Hepatocyte (in vitro differentiated cells): ENCODE data around the gene RAP1GDS1. TPM values are rescaled to one million over a fixed set of nuclear protein-coding genes. Genes with fewer than 3 reads are reported as not detected.
A peak's percentile ranks its signal among the peaks of the same experiment; 100 is the strongest.

ENCODE experiments used
- DNase-seq: peaks from one replicate; pipeline ENCODE4 v3.0.0-alpha.2; 2016; ENCODE audit warnings: low spot score
- H2AFZ ChIP-seq: fragments of 200-600 bp; sonication (generic); 2 replicates; pipeline ENCODE4 v1.6.0; 2016; ENCODE audit warnings: antibody characterized with exemption, mild to moderate bottlenecking
- H3K27ac ChIP-seq: fragments of 200-600 bp; sonication (generic); 2 replicates; pipeline ENCODE4 v1.5.1; 2016; ENCODE audit warnings: mild to moderate bottlenecking
- H3K27me3 ChIP-seq: fragments of 200-600 bp; sonication (generic); 2 replicates; pipeline ENCODE4 v1.6.1; 2016
- H3K36me3 ChIP-seq: fragments of 200-600 bp; sonication (generic); replicated peaks from 2 replicates; pipeline ENCODE4 v1.5.1; 2016; ENCODE audit warnings: low read depth; ENCODE audit not compliant: insufficient read depth
- H3K4me1 ChIP-seq: fragments of 200-600 bp; sonication (generic); 2 replicates; pipeline ENCODE4 v1.5.1; 2016; ENCODE audit warnings: mild to moderate bottlenecking, moderate library complexity; ENCODE audit not compliant: insufficient read depth
- H3K4me2 ChIP-seq: fragments of 200-600 bp; sonication (generic); 2 replicates; pipeline ENCODE4 v1.6.0; 2016
- H3K4me3 ChIP-seq: fragments of 200-600 bp; sonication (generic); 2 replicates; pipeline ENCODE4 v1.5.1; 2016; ENCODE audit warnings: mild to moderate bottlenecking
- H3K79me2 ChIP-seq: fragments of 200-600 bp; sonication (generic); 2 replicates; pipeline ENCODE4 v1.6.0; 2017; ENCODE audit warnings: mild to moderate bottlenecking
- H3K9me2 ChIP-seq: fragments of 200-600 bp; sonication (generic); replicated peaks from 2 replicates; pipeline ENCODE4 v1.6.0; 2017; ENCODE audit warnings: mild to moderate bottlenecking; ENCODE audit not compliant: insufficient read depth
- H3K9me3 ChIP-seq: fragments of 200-600 bp; sonication (generic); 2 replicates; pipeline ENCODE4 v1.5.1; 2016; ENCODE audit warnings: low read depth, mild to moderate bottlenecking
- H4K20me1 ChIP-seq: fragments of 200-600 bp; sonication (generic); 2 replicates; pipeline ENCODE4 v1.6.0; 2016; ENCODE audit warnings: mild to moderate bottlenecking; ENCODE audit not compliant: insufficient read depth, poor library complexity, severe bottlenecking
- EZH2 ChIP-seq: fragments of 200-600 bp; sonication (generic); IDR thresholded peaks from 2 replicates; pipeline ENCODE4 v1.6.1; 2016; ENCODE audit warnings: antibody characterized with exemption, mild to moderate bottlenecking, borderline replicate concordance
- EZH2phosphoT487 ChIP-seq: fragments of 200-600 bp; sonication (generic); IDR thresholded peaks from one replicate; pipeline ENCODE4 v1.6.1; 2018; ENCODE audit warnings: antibody characterized with exemption, mild to moderate bottlenecking, low read depth, moderate library complexity; ENCODE audit not compliant: unreplicated experiment, severe bottlenecking
- WGBS: methylation state at CpG from one replicate; pipeline ENCODE4 v1.1.6; 2016; ENCODE audit warnings: low lambda C conversion rate; ENCODE audit errors: missing lambda C conversion rate; 5-methylcytosine and 5-hydroxymethylcytosine counted together
- polyA plus RNA-seq: library from polyadenylated mRNA; unstranded; fragments of >200 nt; fragmentation: Nextera tagmentation; extraction: Ambion mirVana; gene quantifications from 2 replicates; pipeline ENCODE4 v1.2.1, GENCODE V29; 2016
- total RNA-seq: library from RNA; depleted of rRNA; stranded (reverse); fragments of >200 nt; gene quantifications from 2 replicates; pipeline ENCODE4 v1.2.3, GENCODE V29; 2014
- TF ChIP-seq, protein P1 (sequence below): fragments of 200-600 bp; sonication (generic); IDR thresholded peaks from 2 replicates; pipeline ENCODE4 v1.5.1; 2016; ENCODE audit warnings: antibody characterized with exemption, mild to moderate bottlenecking; ENCODE audit not compliant: poor library complexity

Gene RAP1GDS1
- total and polyA plus RNA-seq, 2 experiments from 2014 or later: 25.3 to 42.7 TPM

DNA sequence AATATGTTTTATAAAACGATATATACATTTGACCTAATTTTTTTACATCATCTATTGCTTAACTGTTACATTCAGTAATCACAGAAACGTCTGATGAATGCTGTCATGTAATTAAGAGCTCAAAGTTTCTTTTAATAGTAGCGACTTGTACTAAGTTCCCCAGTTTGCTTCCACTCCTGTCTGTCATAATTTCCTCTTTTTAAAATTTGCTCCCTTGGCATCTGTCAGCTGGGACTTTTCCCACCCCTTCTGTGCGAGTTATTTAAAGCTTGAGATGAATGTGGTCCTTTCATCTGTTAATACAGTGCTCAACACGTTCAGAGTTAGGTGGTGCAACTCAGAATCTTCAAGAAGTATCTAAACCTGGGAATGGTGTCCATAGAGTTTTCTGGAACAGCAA is 1.2 kb downstream of the RAP1GDS1 start:
- peaks cover 68% of the 10 kb centered on the region for H3K79me2 ChIP-seq
- H3K9me2 ChIP-seq: no peaks in the 10 kb centered on the region
- peak overlapping the region; percentile 93 for H3K27ac ChIP-seq
- WGBS: 8% methylated on average over 5 of the region's 5 CpGs
- no peak for DNase-seq
- no peak for TF ChIP-seq EZH2phosphoT487
- no peak for TF ChIP-seq EZH2
- TF ChIP-seq, protein P1, sequence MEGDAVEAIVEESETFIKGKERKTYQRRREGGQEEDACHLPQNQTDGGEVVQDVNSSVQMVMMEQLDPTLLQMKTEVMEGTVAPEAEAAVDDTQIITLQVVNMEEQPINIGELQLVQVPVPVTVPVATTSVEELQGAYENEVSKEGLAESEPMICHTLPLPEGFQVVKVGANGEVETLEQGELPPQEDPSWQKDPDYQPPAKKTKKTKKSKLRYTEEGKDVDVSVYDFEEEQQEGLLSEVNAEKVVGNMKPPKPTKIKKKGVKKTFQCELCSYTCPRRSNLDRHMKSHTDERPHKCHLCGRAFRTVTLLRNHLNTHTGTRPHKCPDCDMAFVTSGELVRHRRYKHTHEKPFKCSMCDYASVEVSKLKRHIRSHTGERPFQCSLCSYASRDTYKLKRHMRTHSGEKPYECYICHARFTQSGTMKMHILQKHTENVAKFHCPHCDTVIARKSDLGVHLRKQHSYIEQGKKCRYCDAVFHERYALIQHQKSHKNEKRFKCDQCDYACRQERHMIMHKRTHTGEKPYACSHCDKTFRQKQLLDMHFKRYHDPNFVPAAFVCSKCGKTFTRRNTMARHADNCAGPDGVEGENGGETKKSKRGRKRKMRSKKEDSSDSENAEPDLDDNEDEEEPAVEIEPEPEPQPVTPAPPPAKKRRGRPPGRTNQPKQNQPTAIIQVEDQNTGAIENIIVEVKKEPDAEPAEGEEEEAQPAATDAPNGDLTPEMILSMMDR: no peak
- peaks cover 5% of the 10 kb centered on the region for H4K20me1 ChIP-seq
- peak overlapping the region; percentile 90 for H2AFZ ChIP-seq
- peak overlapping the region; percentile 86 for H3K4me3 ChIP-seq
- peak overlapping the region; percentile 82 for H3K4me2 ChIP-seq
- no peaks in the 10 kb centered on the region for H3K9me3 ChIP-seq
- peaks cover 14% of the 10 kb centered on the region for H3K4me1 ChIP-seq
- H3K27me3 ChIP-seq: no peaks in the 10 kb centered on the region
- H3K36me3 ChIP-seq: no peaks in the 10 kb centered on the region

DNA sequence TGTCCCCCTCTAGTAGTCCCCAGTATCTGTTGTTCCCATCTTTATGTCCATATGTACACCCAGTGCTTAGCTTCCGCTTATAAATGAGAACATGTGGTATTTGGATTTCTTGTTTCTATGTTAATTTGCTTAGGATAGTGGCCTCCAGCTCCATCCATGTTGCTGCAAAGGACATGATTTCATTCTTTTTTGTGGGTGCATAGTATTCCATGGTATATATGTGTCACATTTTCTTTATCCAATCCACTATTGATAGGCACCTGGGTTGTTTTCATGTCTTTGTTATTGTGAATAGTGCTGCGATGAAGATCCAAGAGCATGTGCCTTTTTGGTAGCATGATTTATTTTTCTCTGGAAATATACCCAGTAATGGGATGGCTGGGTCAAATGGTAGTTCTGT is 6.3 kb downstream of the RAP1GDS1 start:
- H3K27me3 ChIP-seq: no peaks in the 10 kb centered on the region
- peaks cover 4% of the 10 kb centered on the region for H4K20me1 ChIP-seq
- H3K9me3 ChIP-seq: no peaks in the 10 kb centered on the region
- H3K36me3 ChIP-seq: no peaks in the 10 kb centered on the region
- no peak overlapping the region for H3K4me2 ChIP-seq
- WGBS: 98% methylated on average over 2 of the region's 2 CpGs
- H2AFZ ChIP-seq: no peak overlapping the region
- H3K27ac ChIP-seq: no peak overlapping the region
- H3K9me2 ChIP-seq: no peaks in the 10 kb centered on the region
- no peak overlapping the region for H3K4me3 ChIP-seq
- H3K4me1 ChIP-seq: peaks cover 6% of the 10 kb centered on the region
- peaks cover 98% of the 10 kb centered on the region for H3K79me2 ChIP-seq
- TF ChIP-seq EZH2phosphoT487: no peak
- TF ChIP-seq, protein P1: no peak
- no peak for TF ChIP-seq EZH2
- DNase-seq: no peak

DNA sequence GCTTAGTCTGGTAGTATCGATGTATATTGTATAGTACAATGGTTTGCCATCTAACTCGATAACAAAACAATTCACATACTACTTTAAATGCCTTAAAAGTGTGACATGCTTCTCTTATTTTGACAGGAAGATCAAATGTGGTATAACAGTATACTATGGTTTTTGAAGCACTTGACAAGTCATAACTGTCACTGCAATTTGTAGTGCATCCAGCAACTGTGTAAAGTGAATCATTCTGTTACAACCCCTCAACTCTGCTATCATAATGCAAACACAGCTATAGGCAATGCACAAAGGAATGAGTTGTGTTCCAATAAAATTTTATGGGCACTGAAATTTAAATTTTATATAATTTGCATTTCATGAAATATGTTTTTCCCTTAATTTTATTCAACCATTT is 14.0 kb downstream of the RAP1GDS1 start:
- no peaks in the 10 kb centered on the region for H3K4me1 ChIP-seq
- H3K36me3 ChIP-seq: no peaks in the 10 kb centered on the region
- no peak overlapping the region for H3K27ac ChIP-seq
- no peak for DNase-seq
- no peaks in the 10 kb centered on the region for H3K9me3 ChIP-seq
- H3K27me3 ChIP-seq: no peaks in the 10 kb centered on the region
- TF ChIP-seq EZH2: no peak
- WGBS: 95% methylated on average over 2 of the region's 2 CpGs
- H3K4me3 ChIP-seq: no peak overlapping the region
- no peaks in the 10 kb centered on the region for H4K20me1 ChIP-seq
- H3K79me2 ChIP-seq: peaks cover 93% of the 10 kb centered on the region
- H3K9me2 ChIP-seq: no peaks in the 10 kb centered on the region
- H2AFZ ChIP-seq: no peak overlapping the region
- no peak overlapping the region for H3K4me2 ChIP-seq

DNA sequence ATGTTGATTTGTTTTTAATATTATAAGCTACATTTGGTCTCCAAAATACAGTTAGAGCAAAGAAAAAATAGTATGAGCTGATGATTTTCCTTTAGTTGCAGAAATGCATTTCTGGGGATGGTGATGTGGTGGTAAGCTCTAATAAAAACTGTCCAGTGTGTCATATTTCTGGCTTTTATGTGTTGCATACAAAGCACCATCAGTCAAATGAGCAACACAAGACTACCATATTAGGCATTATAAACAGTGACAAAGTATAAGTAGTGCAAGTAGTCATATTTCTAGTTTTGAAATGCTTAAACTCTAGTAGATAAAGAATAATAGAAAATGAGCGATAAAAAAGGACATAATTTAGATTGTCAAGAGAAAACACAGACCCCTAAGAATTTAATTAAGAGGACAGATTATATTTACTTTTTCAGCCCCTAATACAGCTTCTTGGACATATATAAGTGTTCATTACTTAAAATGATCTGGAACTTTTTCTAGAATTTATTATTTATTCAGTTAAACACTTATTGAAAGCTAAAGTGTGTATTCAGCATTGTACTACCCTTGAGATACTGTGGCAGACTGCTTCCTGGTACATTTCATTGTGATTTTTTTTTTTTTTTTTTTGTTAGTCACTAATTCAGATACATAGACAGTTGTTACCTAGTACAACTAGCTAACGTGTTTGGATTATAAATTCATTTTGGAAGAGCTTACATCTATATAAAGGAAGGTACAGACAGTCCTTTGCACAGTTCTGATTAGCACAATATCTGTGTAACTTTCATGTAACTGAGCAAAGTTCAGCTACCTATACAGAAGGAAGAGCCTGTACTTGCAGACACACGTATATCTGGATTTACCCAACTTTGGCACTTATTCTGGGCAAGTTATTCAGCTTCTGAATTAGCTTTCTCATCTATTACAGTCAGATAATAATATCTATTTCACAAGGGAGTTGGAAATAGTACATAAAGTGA is 22.3 kb downstream of the RAP1GDS1 start:
- H3K36me3 ChIP-seq: no peaks in the 10 kb centered on the region
- H3K4me1 ChIP-seq: peaks cover 8% of the 10 kb centered on the region
- DNase-seq: no peak
- no peaks in the 10 kb centered on the region for H3K9me3 ChIP-seq
- H3K4me3 ChIP-seq: no peak overlapping the region
- 81% methylated on average over 3 of the region's 3 CpGs for WGBS
- no peak overlapping the region for H2AFZ ChIP-seq
- H3K9me2 ChIP-seq: no peaks in the 10 kb centered on the region
- H3K4me2 ChIP-seq: peak overlapping the region; percentile 11
- H3K27ac ChIP-seq: peak overlapping the region; percentile 4
- H4K20me1 ChIP-seq: no peaks in the 10 kb centered on the region
- no peaks in the 10 kb centered on the region for H3K27me3 ChIP-seq
- TF ChIP-seq EZH2: no peak
- TF ChIP-seq, protein P1: no peak
- H3K79me2 ChIP-seq: peaks cover 66% of the 10 kb centered on the region
